Stimulated activated CD8-positive, alpha-beta memory T cell treated with anti-CD3 and anti-CD28 coated beads, Interleukin-4, amount 100 ng/mL, for 24 hours (primary cell): ENCODE measurements around the gene SEC22C.

ENCODE experiments used
- DNase-seq: peaks from one replicate; pipeline ENCODE4 v3.0.0-alpha.2; 2020; ENCODE audit warnings: low read depth

The SEC22C gene

GRCh38 chr3:42535981-42536784, 45.6 kb downstream of the SEC22C start:
- peak; percentile 11 for DNase-seq

- DNase-seq = no peak
Observed at GRCh38 chr3:42533161-42533897, 48.4 kb downstream of the SEC22C start.

- DNase-seq = no peak
Observed at GRCh38 chr3:42532229-42532628, 49.5 kb downstream of the SEC22C start.

GRCh38 chr3:42531470-42531869, 50.3 kb downstream of the SEC22C start:
- DNase-seq = no peak

GRCh38 chr3:42530073-42530472, 51.7 kb downstream of the SEC22C start:
- no peak for DNase-seq

GRCh38 chr3:42529468-42529867, 52.3 kb downstream of the SEC22C start:
- no peak for DNase-seq

GRCh38 chr3:42527368-42527917, 54.3 kb downstream of the SEC22C start:
- no peak for DNase-seq

- peak; percentile 30 for DNase-seq
Observed at GRCh38 chr3:42526616-42527367, 55.0 kb downstream of the SEC22C start.

GRCh38 chr3:42525736-42526345, 55.9 kb downstream of the SEC22C start:
- no peak for DNase-seq

GRCh38 chr3:42525212-42525611, 56.6 kb downstream of the SEC22C start:
- DNase-seq = no peak

GRCh38 chr3:42524751-42525150, 57.0 kb downstream of the SEC22C start:
- no peak for DNase-seq

GRCh38 chr3:42520906-42521305, 60.9 kb downstream of the SEC22C start:
- no peak for DNase-seq

- no peak for DNase-seq
Observed at GRCh38 chr3:42520336-42520735, 61.4 kb downstream of the SEC22C start.

GRCh38 chr3:42519568-42519962, 62.2 kb downstream of the SEC22C start:
- DNase-seq = no peak

- DNase-seq = no peak
Observed at GRCh38 chr3:42518800-42519567, 62.8 kb downstream of the SEC22C start.

- no peak for DNase-seq
Observed at GRCh38 chr3:42517117-42517516, 64.7 kb downstream of the SEC22C start.

- DNase-seq = no peak
Observed at GRCh38 chr3:42516443-42516842, 65.3 kb downstream of the SEC22C start.

- no peak for DNase-seq
Observed at GRCh38 chr3:42515976-42516375, 65.8 kb downstream of the SEC22C start.

GRCh38 chr3:42515391-42515916, 66.3 kb downstream of the SEC22C start:
- DNase-seq = no peak

- no peak for DNase-seq
Observed at GRCh38 chr3:42514876-42515275, 66.9 kb downstream of the SEC22C start.

GRCh38 chr3:42513521-42513920, 68.2 kb downstream of the SEC22C start:
- no peak for DNase-seq
